Caco-2 (cell line): ENCODE data around the gene GINS1. TPM values are rescaled to one million over a fixed set of nuclear protein-coding genes. Genes with fewer than 3 reads are reported as not detected.

Experiments
- BruUV-seq: library from RNA; stranded (reverse); fragments of 400-500 nt; replicated peaks from 2 replicates; lab custom pipeline; 2021; lab: Mats Ljungman, UMichigan
- CTCF ChIA-PET: fragments of 300-600 bp; sonication (Branson Sonifier 250); formaldehyde crosslinking; loops from one replicate; lab custom pipeline; 2022; ENCODE audit warnings: antibody characterized with exemption; lab: Charles Lee
- POLR2A ChIA-PET: fragments of 300-600 bp; sonication (Branson Sonifier 250); formaldehyde crosslinking; loops from one replicate; lab custom pipeline; 2022; ENCODE audit warnings: antibody characterized with exemption; lab: Charles Lee
- DNase-seq, 2 experiments: peaks; one replicate each; pipeline versions ENCODE4 v3.0.0 to v3.0.0-alpha.2; 2020 to 2022
- H3K27me3 ChIP-seq: replicated peaks from 2 replicates; pipeline ENCODE4 v1.6.0; 2011; ENCODE audit warnings: low read length; ENCODE audit not compliant: control insufficient read depth, insufficient read depth
- H3K36me3 ChIP-seq: 2 replicates; pipeline ENCODE4 v1.5.1; 2011; ENCODE audit warnings: low read length; ENCODE audit not compliant: control insufficient read depth, insufficient read depth
- H3K4me1 ChIP-seq: fragments of 250-450 bp; sonication (Bioruptor Pico); 2 replicates; pipeline ENCODE4 v1.5.1; 2020; ENCODE audit warnings: mild to moderate bottlenecking
- H3K4me3 ChIP-seq: 2 replicates; pipeline ENCODE4 v1.5.1; 2011; ENCODE audit warnings: low read depth, mild to moderate bottlenecking, control low read depth, low read length
- H3K9me3 ChIP-seq: fragments of 250-450 bp; sonication (Bioruptor Pico); 2 replicates; pipeline ENCODE4 v1.5.1; 2020; ENCODE audit warnings: mild to moderate bottlenecking, moderate library complexity
- H3K27ac Mint-ChIP-seq: one replicate; pipeline ENCODE4 v1.8.0; 2022; ENCODE audit warnings: mixed read lengths; ENCODE audit not compliant: unreplicated experiment
- H3K27me3 Mint-ChIP-seq: one replicate; pipeline ENCODE4 v1.8.0; 2022; ENCODE audit warnings: mixed read lengths; ENCODE audit not compliant: insufficient read depth, unreplicated experiment
- H3K36me3 Mint-ChIP-seq: one replicate; pipeline ENCODE4 v1.8.0; 2022; ENCODE audit warnings: mild to moderate bottlenecking, mixed read lengths; ENCODE audit not compliant: insufficient read depth, unreplicated experiment
- H3K4me1 Mint-ChIP-seq: one replicate; pipeline ENCODE4 v1.8.0; 2022; ENCODE audit warnings: low read depth, mixed read lengths; ENCODE audit not compliant: unreplicated experiment
- H3K4me3 Mint-ChIP-seq: one replicate; pipeline ENCODE4 v1.8.0; 2022; ENCODE audit warnings: mild to moderate bottlenecking, moderate library complexity, mixed read lengths; ENCODE audit not compliant: unreplicated experiment
- H3K9me3 Mint-ChIP-seq: one replicate; pipeline ENCODE4 v1.8.0; 2022; ENCODE audit warnings: mixed read lengths; ENCODE audit not compliant: unreplicated experiment
- CTCF ChIP-seq, 2 experiments: fragments of 200-600 bp in 1 of 2; IDR thresholded peaks; 1 replicate in 1 of 2; 2 replicates in 1 of 2; pipeline versions ENCODE4 v1.5.1 to v1.8.0; 2011 to 2022; ENCODE audit warnings: antibody characterized with exemption in 1 of 2, control low read depth in 1 of 2, inconsistent platforms in 1 of 2, low read depth in 1 of 2, low read length in 1 of 2, mild to moderate bottlenecking in 1 of 2, moderate library complexity in 1 of 2; ENCODE audit not compliant: insufficient read depth in 1 of 2, severe bottlenecking in 1 of 2, unreplicated experiment in 1 of 2
- intact Hi-C: fragments of 100-400 bp; cut with micrococcal nuclease; formaldehyde crosslinking; loops from one replicate; pipeline ENCODE4 v1.10.0; 2022; ENCODE audit not compliant: unreplicated experiment
- total RNA-seq: library from RNA; stranded (reverse); gene quantifications from 2 replicates; pipeline ENCODE4 v1.2.3, GENCODE V29; 2022

GINS1 gene
- total RNA-seq, 1 experiment from 2014 or later: 50.9 TPM

- Mint-ChIP-seq H3K36me3 (peaks cover 11% of the 10 kb centered on the region), H3K4me1 (peaks cover 12% of the 10 kb centered on the region), H3K4me3 (no peak overlapping the region), H3K27ac (peak overlapping the region; percentile 51), H3K9me3 (peaks cover 26% of the 10 kb centered on the region), H3K27me3 (no peaks in the 10 kb centered on the region)
- Histone ChIP-seq H3K27me3 (no peaks in the 10 kb centered on the region), H3K36me3 (no peaks in the 10 kb centered on the region), H3K4me3 (no peak overlapping the region), H3K9me3 (peaks cover 26% of the 10 kb centered on the region), H3K4me1 (peaks cover 17% of the 10 kb centered on the region)
- BruUV-seq: no TSS peak
- ChIA-PET CTCF (no interaction called here), POLR2A (no interaction called here)
- DNase-seq: peak in 1 of 2 experiments; percentile 47
- intact Hi-C loops: loop anchor here (5.0 to 10.0 kb wide), 2 partner anchors 110 to 408 kb away; partner anchors contain the start of gene APMAP
- no peak for TF ChIP-seq CTCF (IDR thresholded peaks at IDR 0.05; ENCODE audit: insufficient read depth in 1 of 2, low read depth in 1 of 2, low read length in 1 of 2, severe bottlenecking in 1 of 2, unreplicated experiment in 1 of 2)
Observed at GRCh38 chr20:25402583-25402982, 4.9 kb upstream of the GINS1 start.

GRCh38 chr20:25408170-25408547 lies 686 bp downstream of the GINS1 start:
- Mint-ChIP-seq H3K9me3 (peaks cover 16% of the 10 kb centered on the region), H3K27me3 (no peaks in the 10 kb centered on the region), H3K36me3 (peaks cover 19% of the 10 kb centered on the region), H3K4me3 (peak overlapping the region; percentile 96), H3K27ac (peak overlapping the region; percentile 99), H3K4me1 (peaks cover 11% of the 10 kb centered on the region)
- BruUV-seq: no TSS peak
- ChIA-PET CTCF (interaction anchor here (0.8 to 1.8 kb wide), 3 partner anchors 10 to 72 kb away, joined by 3 to 18 read pairs (median 6); no protein-coding TSS in a partner anchor), POLR2A (interaction anchor here (1.1 to 1.3 kb wide), 4 partner anchors 29 to 162 kb away, joined by 3 to 11 read pairs (median 4); partner anchors contain the start of gene PYGB)
- TF ChIP-seq CTCF (IDR thresholded peaks at IDR 0.05; ENCODE audit: insufficient read depth in 1 of 2, low read depth in 1 of 2, low read length in 1 of 2, severe bottlenecking in 1 of 2, unreplicated experiment in 1 of 2): no peak
- Histone ChIP-seq H3K9me3 (peaks cover 11% of the 10 kb centered on the region), H3K27me3 (no peaks in the 10 kb centered on the region), H3K36me3 (no peaks in the 10 kb centered on the region; the same call in none of the 2 replicates), H3K4me3 (peak overlapping the region; percentile 69), H3K4me1 (0 out of 2 replicates have a peak, but pooled peaks cover 3% of the 10 kb centered on the region)
- intact Hi-C loops: loop anchor here (10.0 kb wide), 1 partner anchor 413 kb away; the partner anchor contains the start of gene APMAP
- no peak for DNase-seq

- H3K4me3 Mint-ChIP-seq: peak overlapping the region; percentile 96
- BruUV-seq: no TSS peak
- H3K27ac Mint-ChIP-seq: peak overlapping the region; percentile 4
- peak overlapping the region; percentile 69 for H3K4me3 ChIP-seq
- no peaks in the 10 kb centered on the region for H3K27me3 ChIP-seq
- peaks cover 11% of the 10 kb centered on the region for H3K4me1 Mint-ChIP-seq
- H3K4me1 ChIP-seq: 0 out of 2 replicates have a peak, but pooled peaks cover 3% of the 10 kb centered on the region
- peaks cover 26% of the 10 kb centered on the region for H3K36me3 Mint-ChIP-seq
- DNase-seq: no peak
- H3K27me3 Mint-ChIP-seq: no peaks in the 10 kb centered on the region
- POLR2A ChIA-PET: no interaction called here
- intact Hi-C loops: loop anchor here (10.0 kb wide), 1 partner anchor 414 kb away; the partner anchor contains the start of gene APMAP
- no peak for TF ChIP-seq CTCF (IDR thresholded peaks at IDR 0.05; ENCODE audit: insufficient read depth in 1 of 2, low read depth in 1 of 2, low read length in 1 of 2, severe bottlenecking in 1 of 2, unreplicated experiment in 1 of 2)
- no peaks in the 10 kb centered on the region; the same call in none of the 2 replicates for H3K36me3 ChIP-seq
- peaks cover 4% of the 10 kb centered on the region for H3K9me3 ChIP-seq
- CTCF ChIA-PET: interaction anchor here (1.0 kb wide), 1 partner anchor 10 kb away, joined by 7 read pairs; no protein-coding TSS in a partner anchor
- peaks cover 8% of the 10 kb centered on the region for H3K9me3 Mint-ChIP-seq
Observed at GRCh38 chr20:25408890-25409289, 1.4 kb downstream of the GINS1 start.
